K562 (cell line): ENCODE results near the gene TNFAIP1. TPM values are rescaled to one million over a fixed set of nuclear protein-coding genes. Genes with fewer than 3 reads are reported as not detected.

ENCODE experiments used
- ILF3 ChIP-seq: fragments of 450-650 bp; IDR thresholded peaks from 2 replicates; pipeline ENCODE4 v1.6.1; 2018; ENCODE audit warnings: antibody characterized with exemption, mild to moderate bottlenecking, moderate library complexity, borderline replicate concordance
- PHB2 ChIP-seq: fragments of 450-650 bp; IDR thresholded peaks from 2 replicates; pipeline ENCODE4 v1.6.1; 2017; ENCODE audit warnings: low read depth
- SUPT5H ChIP-seq: fragments of 450-650 bp; IDR thresholded peaks from 2 replicates; pipeline ENCODE4 v1.6.1; 2016
- TBP ChIP-seq: optimal IDR thresholded peaks from 2 replicates; pipeline ENCODE3; 2011; ENCODE audit warnings: low read depth, low read length, improper control_type of control experiment
- ZFX ChIP-seq: sonication (generic); formaldehyde crosslinking; IDR thresholded peaks from 2 replicates; pipeline ENCODE4 v1.8.0; 2022; ENCODE audit warnings: mild to moderate bottlenecking, missing genetic modification reagents, moderate library complexity
- ZNF217 ChIP-seq: sonication (generic); formaldehyde crosslinking; IDR thresholded peaks from 2 replicates; pipeline ENCODE4 v1.8.0; 2022; ENCODE audit warnings: mild to moderate bottlenecking, missing genetic modification reagents
- ZNF764 ChIP-seq: fragments of 250-450 bp; sonication (Bioruptor Pico); IDR thresholded peaks from 2 replicates; pipeline ENCODE4 v1.4.0; 2020; ENCODE audit warnings: low read depth, mild to moderate bottlenecking, moderate library complexity
- ZNF778 ChIP-seq: fragments of 450-650 bp; formaldehyde crosslinking; IDR thresholded peaks from 2 replicates; pipeline ENCODE4 v1.4.0; 2020; ENCODE audit warnings: mild to moderate bottlenecking, moderate library complexity
- polyA plus RNA-seq, 8 experiments: library from polyadenylated mRNA; depleted of rRNA in 4 of 8; stranded (reverse) in 5 of 8; unstranded in 3 of 8; fragments of >200 nt; fragmentation: Nextera tagmentation in 2 of 8; fragmentation: Illumina TruSeq in 1 of 8; extraction: Ambion mirVana in 2 of 8; extraction: Trizol in 1 of 8; gene quantifications; 2 replicates each; pipeline versions ENCODE4 v1.2.1 to v1.2.3, GENCODE V29; 2011 to 2014; ENCODE audit warnings: inconsistent platforms in 1 of 8, missing spikeins in 1 of 8
- total RNA-seq, 7 experiments: library from RNA; depleted of rRNA in 6 of 7; stranded (reverse); fragments of >200 nt in 6 of 7; fragmentation: Illumina TruSeq in 2 of 7; extraction: Trizol in 2 of 7; gene quantifications; 2 replicates each; pipeline versions ENCODE4 v1.2.1 to v1.2.3, GENCODE V29; 2011 to 2021; ENCODE audit warnings: low replicate concordance in 1 of 7
- TF ChIP-seq, protein P1 (sequence below): sonication (generic); formaldehyde crosslinking; IDR thresholded peaks from 2 replicates; pipeline ENCODE4 v1.8.0; 2023; ENCODE audit warnings: mild to moderate bottlenecking, missing genetic modification reagents
- TF ChIP-seq, protein P2 (sequence below): fragments of 450-650 bp; conservative IDR thresholded peaks from 2 replicates; pipeline ENCODE4 v1.6.1; 2016; ENCODE audit warnings: missing genetic modification characterization, low read depth, mild to moderate bottlenecking, control low read depth, missing compliant biosample characterization

Gene TNFAIP1
- total and polyA plus RNA-seq, 9 of the 15 experiments (the other 6 are each of a cell fraction or from before 2014, with no cell fraction given), result 2.1 to 20.1 (median 8.2) TPM

DNA sequence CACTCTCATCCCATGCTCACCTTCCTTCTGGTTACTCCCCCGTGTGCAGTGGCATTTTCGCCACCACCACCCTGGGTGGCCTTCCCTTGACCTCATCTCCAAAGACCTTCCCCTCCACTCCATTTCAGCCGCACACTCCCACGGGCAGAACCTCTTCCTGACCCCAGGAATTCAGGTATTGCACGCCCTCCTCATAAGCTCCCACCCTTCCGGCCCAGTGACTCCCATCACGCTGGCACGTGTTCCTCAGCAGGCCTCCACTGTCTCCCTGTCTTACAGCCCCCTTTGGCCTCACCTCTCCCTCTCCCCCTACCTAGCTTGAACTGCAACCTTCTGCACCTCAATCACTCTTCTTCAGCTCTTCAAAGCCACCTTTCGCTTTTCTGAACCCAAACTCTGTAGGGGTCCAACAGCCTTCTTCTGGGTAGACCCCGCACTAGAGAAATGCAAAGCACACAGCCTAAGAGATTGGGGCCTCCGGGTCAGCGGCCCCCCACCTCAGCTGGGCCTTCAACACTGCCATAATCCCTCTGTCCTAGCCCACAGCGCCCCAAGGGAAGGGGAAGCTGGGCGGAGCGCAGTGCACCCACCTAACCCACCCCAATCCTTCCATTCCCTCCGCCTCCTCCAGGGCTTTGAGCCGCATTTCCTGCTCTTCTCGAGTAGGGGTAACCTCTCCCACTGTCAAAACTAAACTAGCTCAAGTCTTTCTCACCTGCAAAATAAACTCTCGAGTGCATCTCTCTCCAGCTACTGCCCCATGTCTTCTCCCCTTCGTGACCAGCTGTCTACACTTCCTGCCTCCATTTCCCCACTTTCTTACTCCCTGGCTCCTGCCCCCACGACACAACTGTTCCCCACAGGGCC, 18.2 kb upstream of the TNFAIP1 start (continued):
- TF ChIP-seq, protein P1, sequence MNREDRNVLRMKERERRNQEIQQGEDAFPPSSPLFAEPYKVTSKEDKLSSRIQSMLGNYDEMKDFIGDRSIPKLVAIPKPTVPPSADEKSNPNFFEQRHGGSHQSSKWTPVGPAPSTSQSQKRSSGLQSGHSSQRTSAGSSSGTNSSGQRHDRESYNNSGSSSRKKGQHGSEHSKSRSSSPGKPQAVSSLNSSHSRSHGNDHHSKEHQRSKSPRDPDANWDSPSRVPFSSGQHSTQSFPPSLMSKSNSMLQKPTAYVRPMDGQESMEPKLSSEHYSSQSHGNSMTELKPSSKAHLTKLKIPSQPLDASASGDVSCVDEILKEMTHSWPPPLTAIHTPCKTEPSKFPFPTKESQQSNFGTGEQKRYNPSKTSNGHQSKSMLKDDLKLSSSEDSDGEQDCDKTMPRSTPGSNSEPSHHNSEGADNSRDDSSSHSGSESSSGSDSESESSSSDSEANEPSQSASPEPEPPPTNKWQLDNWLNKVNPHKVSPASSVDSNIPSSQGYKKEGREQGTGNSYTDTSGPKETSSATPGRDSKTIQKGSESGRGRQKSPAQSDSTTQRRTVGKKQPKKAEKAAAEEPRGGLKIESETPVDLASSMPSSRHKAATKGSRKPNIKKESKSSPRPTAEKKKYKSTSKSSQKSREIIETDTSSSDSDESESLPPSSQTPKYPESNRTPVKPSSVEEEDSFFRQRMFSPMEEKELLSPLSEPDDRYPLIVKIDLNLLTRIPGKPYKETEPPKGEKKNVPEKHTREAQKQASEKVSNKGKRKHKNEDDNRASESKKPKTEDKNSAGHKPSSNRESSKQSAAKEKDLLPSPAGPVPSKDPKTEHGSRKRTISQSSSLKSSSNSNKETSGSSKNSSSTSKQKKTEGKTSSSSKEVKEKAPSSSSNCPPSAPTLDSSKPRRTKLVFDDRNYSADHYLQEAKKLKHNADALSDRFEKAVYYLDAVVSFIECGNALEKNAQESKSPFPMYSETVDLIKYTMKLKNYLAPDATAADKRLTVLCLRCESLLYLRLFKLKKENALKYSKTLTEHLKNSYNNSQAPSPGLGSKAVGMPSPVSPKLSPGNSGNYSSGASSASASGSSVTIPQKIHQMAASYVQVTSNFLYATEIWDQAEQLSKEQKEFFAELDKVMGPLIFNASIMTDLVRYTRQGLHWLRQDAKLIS, result no peak
- TF ChIP-seq, protein P2, sequence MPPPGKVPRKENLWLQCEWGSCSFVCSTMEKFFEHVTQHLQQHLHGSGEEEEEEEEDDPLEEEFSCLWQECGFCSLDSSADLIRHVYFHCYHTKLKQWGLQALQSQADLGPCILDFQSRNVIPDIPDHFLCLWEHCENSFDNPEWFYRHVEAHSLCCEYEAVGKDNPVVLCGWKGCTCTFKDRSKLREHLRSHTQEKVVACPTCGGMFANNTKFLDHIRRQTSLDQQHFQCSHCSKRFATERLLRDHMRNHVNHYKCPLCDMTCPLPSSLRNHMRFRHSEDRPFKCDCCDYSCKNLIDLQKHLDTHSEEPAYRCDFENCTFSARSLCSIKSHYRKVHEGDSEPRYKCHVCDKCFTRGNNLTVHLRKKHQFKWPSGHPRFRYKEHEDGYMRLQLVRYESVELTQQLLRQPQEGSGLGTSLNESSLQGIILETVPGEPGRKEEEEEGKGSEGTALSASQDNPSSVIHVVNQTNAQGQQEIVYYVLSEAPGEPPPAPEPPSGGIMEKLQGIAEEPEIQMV (tag), result no peak
- peak; percentile 53; the same call in 1 of the 2 replicates for TF ChIP-seq ZFX (CRISPR knock-in tag)
- no peak for TF ChIP-seq PHB2
- TF ChIP-seq TBP, result no peak
- TF ChIP-seq ILF3, result no peak
- no peak for TF ChIP-seq ZNF764 (CRISPR knock-in tag)
- TF ChIP-seq ZNF217 (CRISPR knock-in tag), result no peak
- TF ChIP-seq SUPT5H, result 0 out of 2 replicates have a peak, but pooled peaks have one; percentile 17
- no peak for TF ChIP-seq ZNF778 (CRISPR knock-in tag)
